Measurements from ENCODE around the gene CRACDL.

CRACDL gene

GRCh38 chr2:98799375-98800329, 136.4 kb downstream of the CRACDL start:
- FAIRE-seq: no peak

GRCh38 chr2:98796775-98797544, 139.1 kb downstream of the CRACDL start:
- FAIRE-seq: no peak

DNA sequence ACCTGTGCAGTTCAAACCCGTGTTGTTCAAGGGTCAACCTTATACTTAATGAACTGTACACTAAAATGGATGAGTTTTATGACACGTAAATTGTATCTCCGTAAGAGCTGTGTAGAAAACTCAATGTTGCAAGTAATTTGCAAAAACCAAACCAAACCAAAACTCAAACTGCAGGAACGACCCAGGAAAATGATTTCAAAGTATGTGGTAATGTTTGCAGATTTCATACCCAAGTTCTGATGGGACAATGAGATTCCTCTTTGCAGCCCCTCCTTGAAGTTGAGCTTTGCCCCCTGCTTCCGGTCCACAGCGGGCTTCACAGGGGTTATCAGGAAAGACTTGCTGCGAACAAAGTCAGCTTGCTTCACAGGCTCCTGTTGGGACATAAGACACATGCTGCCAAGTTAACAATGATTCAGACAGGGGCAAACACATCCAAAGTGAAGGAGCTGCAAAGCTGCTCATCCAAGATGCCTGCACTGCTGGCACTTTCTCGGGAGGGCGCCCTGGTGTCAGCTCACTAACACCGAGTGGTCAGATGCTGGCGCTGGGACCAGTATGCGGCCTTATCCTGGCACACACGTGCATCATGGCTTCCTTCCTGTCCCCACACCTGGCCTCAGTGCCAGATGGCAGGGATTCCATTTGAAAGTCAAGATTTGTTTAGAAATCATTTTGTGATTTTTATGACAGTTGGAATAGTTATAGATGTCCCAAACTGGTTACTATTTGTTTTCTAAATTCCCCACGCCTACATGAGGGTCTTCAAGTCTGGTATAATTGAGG, 139.9 kb downstream of the CRACDL start:
- FAIRE-seq: no peak

DNA sequence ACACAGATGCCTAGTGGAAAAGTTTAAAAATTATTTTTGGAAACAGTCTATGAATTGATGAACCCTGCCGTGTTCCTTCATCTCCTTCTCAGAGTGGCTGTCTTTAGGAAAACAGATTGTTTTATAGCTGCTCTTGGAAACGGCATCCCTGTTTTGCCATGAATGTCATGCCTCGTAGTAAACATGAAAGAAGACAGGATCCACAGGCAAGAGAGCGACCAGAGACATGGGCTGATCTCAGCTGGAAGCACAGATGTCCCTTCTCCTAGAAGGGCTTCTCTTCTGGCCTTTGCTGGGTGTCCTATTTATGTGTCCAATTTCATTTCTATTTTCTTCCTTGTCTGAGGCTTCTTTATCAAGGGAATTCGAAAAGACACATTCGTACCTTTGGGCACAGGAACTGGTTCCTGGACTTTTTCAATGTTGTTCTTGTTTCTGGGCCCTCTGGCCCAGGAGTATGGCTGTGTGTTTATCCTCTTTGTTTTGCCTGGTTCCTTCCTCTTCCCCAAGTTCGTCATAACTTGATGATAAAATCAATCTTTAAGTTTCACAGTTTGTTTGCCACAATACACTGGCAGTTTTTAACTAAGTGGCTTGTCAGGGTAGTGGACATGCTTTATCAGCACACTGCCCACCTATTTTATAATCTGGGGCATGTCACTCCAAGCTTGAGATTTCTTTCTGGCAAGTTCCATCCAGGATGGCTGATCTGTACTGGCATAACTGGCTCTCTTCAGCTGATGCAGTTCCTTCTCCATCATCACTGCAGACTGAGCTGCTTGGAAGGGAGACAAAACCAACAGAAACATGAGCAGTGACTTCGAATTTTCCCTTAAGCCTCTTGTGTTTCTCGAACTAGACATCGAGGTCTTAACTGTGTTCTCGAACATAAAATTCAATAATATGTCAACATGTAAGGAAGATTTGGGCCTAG, 141.9 kb downstream of the CRACDL start:
- FAIRE-seq: no peak

DNA sequence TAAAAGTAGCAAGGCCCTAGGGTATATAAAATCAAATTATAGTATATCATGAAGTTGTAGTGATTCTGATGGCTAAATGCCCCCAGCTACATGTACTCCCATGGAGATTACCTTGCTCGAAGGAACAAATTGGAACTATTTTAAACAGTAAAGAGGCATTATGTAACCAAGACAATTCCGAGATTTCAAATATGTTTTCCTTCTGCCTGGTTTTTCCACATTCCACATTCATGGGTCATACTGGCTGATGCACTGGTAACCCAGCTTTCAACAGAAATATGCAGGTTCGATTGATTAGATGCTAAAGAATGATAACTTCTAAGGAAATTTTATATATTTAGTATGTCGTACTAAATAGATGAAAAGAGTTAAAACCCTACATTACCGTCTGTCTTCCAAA, 142.8 kb downstream of the CRACDL start:
- FAIRE-seq: no peak

DNA sequence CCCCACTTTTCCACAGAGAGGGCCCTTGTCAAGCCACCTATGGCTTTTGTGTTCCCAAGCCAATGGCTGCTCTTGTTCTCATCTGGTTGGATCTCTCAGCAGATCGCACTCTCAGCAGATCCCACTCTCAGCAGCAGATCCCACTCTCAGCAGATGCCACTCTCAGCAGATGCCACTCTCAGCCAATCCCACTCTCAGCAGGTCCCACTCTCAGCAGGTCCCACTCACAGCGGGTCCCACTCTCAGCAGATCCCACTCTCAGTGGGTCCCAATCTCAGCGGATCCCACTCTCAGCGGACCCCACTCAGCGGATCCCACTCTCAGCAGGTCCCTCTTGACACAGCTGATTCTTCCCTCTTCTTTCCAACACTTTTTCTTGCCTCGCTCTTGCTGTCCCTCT, 145.8 kb downstream of the CRACDL start:
- no peak for FAIRE-seq

- FAIRE-seq: no peak
Measured at GRCh38 chr2:98787700-98788099, 148.3 kb downstream of the CRACDL start.

- no peak for FAIRE-seq
Measured at GRCh38 chr2:98786179-98786578, 149.8 kb downstream of the CRACDL start.

DNA sequence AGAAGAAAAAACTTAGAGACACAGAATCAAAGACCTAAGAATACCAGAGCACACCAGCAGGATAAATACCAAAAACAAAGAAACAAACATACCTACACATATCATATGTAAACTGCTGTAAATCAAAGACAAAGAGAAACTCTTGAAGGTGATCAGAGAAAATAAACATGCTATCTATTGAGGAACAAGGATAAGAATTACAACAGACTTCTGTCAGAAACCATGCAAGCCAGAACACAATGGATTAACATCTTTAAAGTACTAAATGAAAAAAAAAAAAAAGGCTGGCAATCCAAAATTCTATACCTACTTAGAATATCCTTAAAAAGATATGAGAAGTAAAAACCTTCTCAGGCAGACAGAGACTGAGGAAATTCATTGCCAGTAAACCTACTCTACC, 153.5 kb downstream of the CRACDL start:
- no peak for FAIRE-seq

- no peak for FAIRE-seq
Measured at GRCh38 chr2:98781822-98782221, 154.2 kb downstream of the CRACDL start.

DNA sequence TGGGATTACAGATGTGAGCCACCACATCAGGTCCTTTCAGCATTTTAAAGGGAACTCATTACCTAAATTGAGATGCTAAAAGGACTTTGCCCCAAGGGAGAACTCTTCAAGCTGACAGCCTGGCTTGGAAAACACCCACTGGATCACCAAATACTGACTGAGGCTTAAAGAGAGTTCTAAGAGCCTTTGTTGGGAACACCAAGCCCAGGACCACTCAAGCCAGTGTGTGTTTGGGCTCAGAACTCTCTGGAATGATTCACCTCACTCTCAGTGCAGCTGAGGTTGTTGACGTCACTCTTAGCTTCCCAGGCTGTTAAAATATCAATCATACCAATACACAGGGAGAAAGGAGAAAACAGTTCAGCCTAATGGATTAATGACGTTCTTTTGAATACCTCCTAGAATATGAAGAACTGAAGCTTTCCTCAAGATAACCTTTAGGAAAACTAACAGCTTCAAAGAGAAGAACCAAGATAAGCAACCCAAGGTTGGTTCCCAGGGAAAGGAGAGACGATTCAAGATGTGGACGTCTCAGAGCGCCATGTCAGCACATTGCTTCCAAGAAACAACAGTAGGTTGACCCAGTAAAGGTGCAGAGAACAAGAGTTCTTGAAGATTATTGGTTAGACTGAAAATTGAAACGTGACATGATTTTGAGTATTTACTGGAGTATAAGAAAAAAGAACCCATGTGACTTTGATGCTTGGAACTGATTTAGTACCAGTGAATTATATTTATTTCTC, 157.1 kb downstream of the CRACDL start:
- no peak for FAIRE-seq

DNA sequence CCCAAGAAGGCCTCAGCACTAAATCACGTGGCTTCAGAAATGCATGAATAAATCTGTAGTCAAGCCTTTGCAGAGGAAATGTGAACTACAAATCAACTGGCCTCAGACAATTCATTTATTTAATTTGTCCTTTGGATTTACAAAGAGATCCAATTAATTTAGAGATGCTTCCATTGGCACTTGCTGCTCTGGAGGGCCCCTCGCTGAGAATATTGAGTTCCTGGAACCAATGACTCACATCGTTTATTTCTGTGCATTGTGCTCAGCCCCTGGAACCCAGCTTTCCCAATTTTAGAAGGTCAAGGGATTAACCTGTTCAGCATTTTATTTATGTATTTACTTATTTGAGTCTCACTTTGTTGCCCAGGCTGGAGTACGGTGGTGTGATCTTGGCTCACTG, 157.9 kb downstream of the CRACDL start:
- FAIRE-seq: no peak

- FAIRE-seq: no peak
Measured at GRCh38 chr2:98777710-98778109, 158.3 kb downstream of the CRACDL start.

DNA sequence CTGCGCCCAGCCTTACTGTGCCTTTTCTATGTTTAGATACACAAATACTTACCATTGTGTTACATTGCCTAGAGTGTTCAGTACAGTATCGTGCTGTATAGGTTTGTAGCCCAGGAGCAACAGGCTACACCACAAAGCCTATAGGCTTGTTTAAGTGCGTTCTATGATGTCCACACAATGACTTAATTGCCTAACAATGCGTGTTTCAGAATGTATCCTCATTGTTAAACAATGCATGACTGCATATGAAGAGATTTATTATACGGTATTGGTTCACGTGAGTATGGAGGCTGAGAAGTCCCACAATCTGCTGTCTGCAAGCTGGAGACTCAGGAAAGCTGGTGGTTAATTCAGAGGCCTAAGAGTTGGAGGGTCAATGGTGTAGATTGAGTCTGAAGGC, 158.9 kb downstream of the CRACDL start:
- FAIRE-seq: no peak

- no peak for FAIRE-seq
Measured at GRCh38 chr2:98776136-98776535, 159.9 kb downstream of the CRACDL start.

GRCh38 chr2:98775146-98775986, 160.7 kb downstream of the CRACDL start:
- no peak for FAIRE-seq

- no peak for FAIRE-seq
Measured at GRCh38 chr2:98773907-98774306, 162.1 kb downstream of the CRACDL start.

GRCh38 chr2:98773169-98773568, 162.9 kb downstream of the CRACDL start:
- FAIRE-seq: no peak

DNA sequence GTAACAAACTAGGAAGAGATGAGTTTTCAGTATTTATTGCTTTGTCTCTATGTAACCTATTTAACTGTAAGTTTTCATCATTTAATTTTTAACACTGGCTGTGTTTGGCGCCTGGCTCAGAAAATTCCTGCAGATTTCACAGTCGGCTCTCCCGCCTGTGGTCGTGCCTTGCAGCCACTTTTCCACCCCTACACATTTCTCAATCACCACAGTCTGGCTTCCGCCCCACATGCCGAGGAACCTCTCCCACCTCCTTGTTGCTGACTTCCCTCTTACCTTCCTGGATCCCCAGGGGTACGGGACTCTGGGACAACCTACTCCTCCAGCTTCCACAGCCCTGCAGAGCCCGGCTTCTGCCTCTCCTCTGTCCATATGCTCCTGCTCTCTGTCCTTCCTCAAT, 163.5 kb downstream of the CRACDL start:
- no peak for FAIRE-seq

Data from islet of Langerhans (tissue), 1 donor.